Fibroblast of lung (primary cell): ENCODE data around the gene ZNF385A. TPM values are rescaled to one million over a fixed set of nuclear protein-coding genes. Genes with fewer than 3 reads are reported as not detected.

ENCODE experiments used
- DNase-seq, 2 donors: peaks; one replicate each; pipeline versions ENCODE4 v3.0.0 to v3.0.0-alpha.2; 2010; ENCODE audit warnings: low read depth in 2 of 2
- H2AFZ ChIP-seq: 2 replicates; pipeline ENCODE4 v1.5.1; 2012; ENCODE audit warnings: low read length, control low read depth, inconsistent platforms
- H3K27ac ChIP-seq: 2 replicates; pipeline ENCODE4 v1.5.1; 2011; ENCODE audit warnings: low read length, control low read depth; ENCODE audit not compliant: insufficient read depth
- H3K27me3 ChIP-seq: 2 replicates; pipeline ENCODE4 v1.5.1; 2011; ENCODE audit warnings: mild to moderate bottlenecking, low read length; ENCODE audit not compliant: control insufficient read depth, insufficient read depth
- H3K36me3 ChIP-seq: 2 replicates; pipeline ENCODE4 v1.5.1; 2011; ENCODE audit warnings: low read length; ENCODE audit not compliant: control insufficient read depth, insufficient read depth
- H3K4me1 ChIP-seq: 2 replicates; pipeline ENCODE4 v1.5.1; 2011; ENCODE audit warnings: low read length; ENCODE audit not compliant: control insufficient read depth, insufficient read depth; ENCODE audit errors: extremely low read depth
- H3K4me2 ChIP-seq: 2 replicates; pipeline ENCODE4 v1.5.1; 2011; ENCODE audit warnings: low read length, control low read depth; ENCODE audit not compliant: insufficient read depth; ENCODE audit errors: extremely low read depth
- H3K4me3 ChIP-seq, 4 experiments: fragments of 200-600 bp in 1 of 4; sonication (generic) in 1 of 4; replicated peaks in 1 of 4; 2 replicates each; pipeline ENCODE4 v1.5.1; 2011 to 2016; ENCODE audit warnings: low read length in 4 of 4, low read depth in 3 of 4, mild to moderate bottlenecking in 3 of 4, control low read depth in 2 of 4, inconsistent platforms in 1 of 4, mixed read lengths in 1 of 4; ENCODE audit not compliant: insufficient read depth in 1 of 4; ENCODE audit errors: control extremely low read depth in 1 of 4
- H3K79me2 ChIP-seq: 2 replicates; pipeline ENCODE4 v1.5.1; 2012; ENCODE audit warnings: mild to moderate bottlenecking, low read length, inconsistent platforms; ENCODE audit not compliant: control insufficient read depth, insufficient read depth
- H3K9ac ChIP-seq: 2 replicates; pipeline ENCODE4 v1.5.1; 2011; ENCODE audit warnings: mild to moderate bottlenecking, low read length, control low read depth; ENCODE audit not compliant: insufficient read depth
- H3K9me3 ChIP-seq: 2 replicates; pipeline ENCODE4 v1.5.1; 2012; ENCODE audit warnings: low read depth, low read length; ENCODE audit not compliant: control insufficient read depth, insufficient read depth
- H4K20me1 ChIP-seq: 2 replicates; pipeline ENCODE4 v1.5.1; 2011; ENCODE audit warnings: low read length; ENCODE audit not compliant: control insufficient read depth, insufficient read depth; ENCODE audit errors: extremely low read depth
- EZH2 ChIP-seq: IDR thresholded peaks from 2 replicates; pipeline ENCODE4 v1.5.1; 2012; ENCODE audit warnings: low read length, control low read depth, mild to moderate bottlenecking; ENCODE audit errors: missing control alignments
- polyA plus RNA-seq, 2 donors: library from polyadenylated mRNA; depleted of rRNA in 1 of 2; stranded (reverse) in 1 of 2; unstranded in 1 of 2; fragments of >200 nt; gene quantifications; 2 replicates each; pipeline ENCODE4 v1.2.1, GENCODE V29; 2011 to 2012; ENCODE audit warnings: missing spikeins in 1 of 2
- total RNA-seq: library from RNA; depleted of rRNA; stranded (reverse); fragments of >200 nt; gene quantifications from 2 replicates; pipeline ENCODE4 v1.2.1, GENCODE V29; 2014
- TF ChIP-seq, protein P1 (sequence below), 2 donors: IDR thresholded peaks in 1 of 2; conservative IDR thresholded peaks in 1 of 2; 1 replicate in 1 of 2; 2 replicates in 1 of 2; pipeline ENCODE4 v1.5.1; 2011 to 2012; ENCODE audit warnings: low read length in 2 of 2, control low read depth in 1 of 2, inconsistent platforms in 1 of 2, low read depth in 1 of 2, mild to moderate bottlenecking in 1 of 2

Gene ZNF385A
- total and polyA plus RNA-seq, 2 donors (not counting 1 experiment from before 2014, with no cell fraction given): 0.69 to 3.3 TPM

DNA sequence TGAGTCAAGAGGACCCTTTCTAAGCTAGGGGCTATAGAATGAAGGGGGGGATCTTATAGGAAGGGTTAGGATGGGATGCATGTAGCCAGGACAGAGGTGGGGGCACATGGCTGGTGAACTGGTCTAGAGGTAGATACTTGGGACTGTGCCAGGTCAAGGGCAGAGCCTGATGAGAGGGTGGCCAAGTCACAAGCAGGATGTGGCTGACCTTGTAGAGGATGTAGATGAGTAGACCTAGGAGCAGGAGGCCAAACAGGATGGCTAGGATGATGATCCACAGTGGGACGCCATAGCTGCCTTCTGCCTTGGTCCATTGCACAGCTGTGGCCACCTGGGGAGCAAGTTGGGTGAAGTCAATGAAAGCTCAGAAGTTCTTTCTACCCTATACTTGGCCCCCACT is 12.6 kb upstream of the ZNF385A start:
- H3K4me3 ChIP-seq: no peak overlapping the region
- TF ChIP-seq, protein P1, sequence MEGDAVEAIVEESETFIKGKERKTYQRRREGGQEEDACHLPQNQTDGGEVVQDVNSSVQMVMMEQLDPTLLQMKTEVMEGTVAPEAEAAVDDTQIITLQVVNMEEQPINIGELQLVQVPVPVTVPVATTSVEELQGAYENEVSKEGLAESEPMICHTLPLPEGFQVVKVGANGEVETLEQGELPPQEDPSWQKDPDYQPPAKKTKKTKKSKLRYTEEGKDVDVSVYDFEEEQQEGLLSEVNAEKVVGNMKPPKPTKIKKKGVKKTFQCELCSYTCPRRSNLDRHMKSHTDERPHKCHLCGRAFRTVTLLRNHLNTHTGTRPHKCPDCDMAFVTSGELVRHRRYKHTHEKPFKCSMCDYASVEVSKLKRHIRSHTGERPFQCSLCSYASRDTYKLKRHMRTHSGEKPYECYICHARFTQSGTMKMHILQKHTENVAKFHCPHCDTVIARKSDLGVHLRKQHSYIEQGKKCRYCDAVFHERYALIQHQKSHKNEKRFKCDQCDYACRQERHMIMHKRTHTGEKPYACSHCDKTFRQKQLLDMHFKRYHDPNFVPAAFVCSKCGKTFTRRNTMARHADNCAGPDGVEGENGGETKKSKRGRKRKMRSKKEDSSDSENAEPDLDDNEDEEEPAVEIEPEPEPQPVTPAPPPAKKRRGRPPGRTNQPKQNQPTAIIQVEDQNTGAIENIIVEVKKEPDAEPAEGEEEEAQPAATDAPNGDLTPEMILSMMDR (conservative IDR thresholded peaks at IDR 0.05 in 1 of 2, IDR thresholded peaks at IDR 0.05 in 1 of 2; ENCODE audit: low read depth in 1 of 2, low read length in 2 of 2): no peak
- no peak for TF ChIP-seq EZH2
- peaks cover 45% of the 10 kb centered on the region for H3K36me3 ChIP-seq
- H2AFZ ChIP-seq: no peak overlapping the region
- no peaks in the 10 kb centered on the region for H4K20me1 ChIP-seq
- no peak overlapping the region for H3K4me2 ChIP-seq
- H3K9me3 ChIP-seq: no peaks in the 10 kb centered on the region
- no peaks in the 10 kb centered on the region for H3K27me3 ChIP-seq
- DNase-seq: no peak
- no peaks in the 10 kb centered on the region for H3K4me1 ChIP-seq
- no peak overlapping the region for H3K9ac ChIP-seq
- no peak overlapping the region for H3K27ac ChIP-seq
- H3K79me2 ChIP-seq: no peaks in the 10 kb centered on the region

DNA sequence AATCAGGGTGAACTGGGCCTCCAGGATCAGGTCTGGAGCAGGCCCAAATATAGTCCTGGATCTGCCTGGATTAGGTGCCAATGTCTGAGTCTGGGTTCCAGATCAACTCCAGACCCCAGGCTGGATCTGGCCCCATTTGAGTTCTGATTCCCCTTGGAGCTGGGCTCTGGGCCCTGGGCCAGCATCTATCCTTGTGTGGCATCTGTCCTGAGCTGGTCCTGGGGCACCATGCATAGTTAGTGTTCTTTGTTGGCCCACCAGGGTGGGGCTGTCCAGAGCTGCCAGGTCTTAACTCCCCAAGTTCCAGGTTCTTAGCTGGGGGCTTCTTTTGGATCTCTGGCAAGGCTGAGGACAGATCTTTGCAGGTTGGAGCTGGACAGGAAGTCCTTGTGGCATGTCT is 11.0 kb upstream of the ZNF385A start:
- TF ChIP-seq, protein P1 (conservative IDR thresholded peaks at IDR 0.05 in 1 of 2, IDR thresholded peaks at IDR 0.05 in 1 of 2; ENCODE audit: low read depth in 1 of 2, low read length in 2 of 2): no peak
- no peak for TF ChIP-seq EZH2
- no peak for DNase-seq
- Histone ChIP-seq H4K20me1 (no peaks in the 10 kb centered on the region), H3K9ac (no peak overlapping the region), H3K9me3 (no peaks in the 10 kb centered on the region), H3K27ac (no peak overlapping the region), H3K36me3 (peaks cover 29% of the 10 kb centered on the region), H3K4me3 (no peak overlapping the region), H3K4me1 (no peaks in the 10 kb centered on the region), H2AFZ (no peak overlapping the region), H3K27me3 (no peaks in the 10 kb centered on the region), H3K4me2 (no peak overlapping the region), H3K79me2 (no peaks in the 10 kb centered on the region)

DNA sequence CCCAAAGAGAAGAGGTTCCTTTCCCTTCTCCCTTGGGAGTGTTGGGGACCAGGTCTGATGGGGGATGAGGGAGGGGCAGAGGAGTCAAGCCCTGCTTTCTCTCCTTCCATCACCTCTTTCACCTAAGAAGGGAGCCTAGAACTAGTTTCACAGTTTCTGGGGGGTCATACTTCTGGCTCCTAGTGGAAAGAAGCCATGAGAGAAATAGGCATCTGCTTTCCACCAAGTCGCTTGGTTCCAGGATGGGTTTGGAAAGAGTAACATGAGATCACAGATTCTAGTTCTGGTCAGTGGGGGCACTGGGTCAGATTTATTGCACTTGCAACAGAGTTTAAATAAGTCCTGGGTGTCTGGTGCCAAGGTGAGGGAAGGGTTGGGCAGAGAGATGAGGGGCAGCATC is 10.5 kb upstream of the ZNF385A start:
- Histone ChIP-seq H3K9ac (no peak overlapping the region), H3K27me3 (no peaks in the 10 kb centered on the region), H3K4me1 (no peaks in the 10 kb centered on the region), H3K79me2 (no peaks in the 10 kb centered on the region), H3K27ac (no peak overlapping the region), H3K36me3 (peaks cover 26% of the 10 kb centered on the region), H4K20me1 (no peaks in the 10 kb centered on the region), H3K4me2 (no peak overlapping the region), H2AFZ (no peak overlapping the region), H3K9me3 (no peaks in the 10 kb centered on the region), H3K4me3 (no peak overlapping the region)
- TF ChIP-seq, protein P1 (conservative IDR thresholded peaks at IDR 0.05 in 1 of 2, IDR thresholded peaks at IDR 0.05 in 1 of 2; ENCODE audit: low read depth in 1 of 2, low read length in 2 of 2): no peak
- TF ChIP-seq EZH2: no peak
- DNase-seq: no peak
